GM23338 (cell line): Measurements from ENCODE around the gene KCNJ2.

Experiments
- CREB1 ChIP-seq: fragments of 250-450 bp; sonication (Bioruptor Pico); IDR thresholded peaks from 2 replicates; pipeline ENCODE4 v1.5.0; 2020; ENCODE audit warnings: low read depth, mild to moderate bottlenecking, moderate library complexity
- EZH2 ChIP-seq: fragments of 200-600 bp; sonication (generic); IDR thresholded peaks from one replicate; pipeline ENCODE4 v1.8.0; 2017; ENCODE audit warnings: antibody characterized with exemption, mild to moderate bottlenecking, low read depth; ENCODE audit not compliant: unreplicated experiment
- EZH2phosphoT487 ChIP-seq: fragments of 200-600 bp; sonication (generic); IDR thresholded peaks from one replicate; pipeline ENCODE4 v1.8.1; 2018; ENCODE audit warnings: antibody characterized with exemption; ENCODE audit not compliant: unreplicated experiment
- JUNB ChIP-seq: IDR thresholded peaks from one replicate; pipeline ENCODE4 v1.6.1; 2016; ENCODE audit warnings: antibody characterized with exemption; ENCODE audit not compliant: unreplicated experiment
- NANOG ChIP-seq: IDR thresholded peaks from 2 replicates; pipeline ENCODE4 v1.6.1; 2016; ENCODE audit warnings: antibody characterized with exemption, borderline replicate concordance
- POLR2AphosphoS5 ChIP-seq: IDR thresholded peaks from 2 replicates; pipeline ENCODE4 v1.6.1; 2016; ENCODE audit warnings: antibody characterized with exemption, low read depth
- STAT1 ChIP-seq: IDR thresholded peaks from one replicate; pipeline ENCODE4 v1.6.1; 2016; ENCODE audit warnings: antibody characterized with exemption; ENCODE audit not compliant: unreplicated experiment
- ZNF331 ChIP-seq: fragments of 250-450 bp; sonication (Bioruptor Pico); IDR thresholded peaks from 2 replicates; pipeline ENCODE4 v1.5.0; 2020; ENCODE audit warnings: low read depth, mild to moderate bottlenecking, moderate library complexity
- TF ChIP-seq, protein P1 (sequence below), 2 experiments: fragments of 200-600 bp in 1 of 2; sonication (generic) in 1 of 2; conservative IDR thresholded peaks; 2 replicates each; pipeline versions ENCODE4 v1.5.1 to v1.6.1; 2016 to 2017; ENCODE audit warnings: antibody characterized with exemption in 2 of 2, low read depth in 2 of 2, mild to moderate bottlenecking in 2 of 2, moderate library complexity in 1 of 2
- TF ChIP-seq, protein P2 (sequence below): IDR thresholded peaks from one replicate; pipeline ENCODE4 v1.6.1; 2018; ENCODE audit warnings: antibody characterized with exemption; ENCODE audit not compliant: unreplicated experiment
- TF ChIP-seq, protein P3 (sequence below): fragments of 250-450 bp; sonication (Bioruptor Pico); IDR thresholded peaks from 2 replicates; pipeline ENCODE4 v1.5.0; 2020; ENCODE audit warnings: mild to moderate bottlenecking, moderate library complexity

DNA sequence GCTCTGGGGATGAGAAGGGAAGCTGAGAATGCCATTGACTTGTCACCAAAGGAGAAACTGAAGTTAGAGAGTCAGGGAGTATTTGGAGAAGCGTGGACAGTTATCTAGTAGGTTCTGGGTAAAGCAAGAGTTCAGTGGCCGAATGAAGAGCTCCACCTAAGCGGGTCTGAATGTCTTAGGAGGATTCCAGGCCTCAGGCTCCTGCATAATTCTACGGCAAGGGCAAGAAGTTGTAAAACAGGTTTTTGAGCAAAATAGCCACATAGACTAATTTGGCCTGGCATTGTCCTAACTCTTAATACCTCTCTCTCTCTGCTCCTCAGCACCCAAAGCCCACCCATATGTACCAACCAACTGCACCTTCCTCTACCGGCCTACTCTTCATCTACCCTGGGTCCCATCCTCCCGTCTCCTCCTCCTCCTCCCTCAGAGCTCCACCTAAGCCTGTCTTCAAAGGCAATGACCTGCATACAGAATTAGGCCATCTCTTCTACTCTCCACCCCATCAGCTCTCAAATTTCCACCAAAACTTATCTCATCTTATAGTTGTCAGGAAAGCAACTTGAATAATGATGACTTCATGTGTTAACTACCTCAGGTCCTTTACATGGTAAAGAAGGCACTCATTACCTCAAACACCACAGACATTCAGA, 42.0 kb upstream of the KCNJ2 start:
- TF ChIP-seq POLR2AphosphoS5 (no peak), EZH2phosphoT487 (no peak), EZH2 (no peak), STAT1 (no peak), CREB1 (CRISPR knock-in tag) (no peak), JUNB (no peak), ZNF331 (CRISPR knock-in tag) (no peak), NANOG (no peak)
- TF ChIP-seq, protein P1, sequence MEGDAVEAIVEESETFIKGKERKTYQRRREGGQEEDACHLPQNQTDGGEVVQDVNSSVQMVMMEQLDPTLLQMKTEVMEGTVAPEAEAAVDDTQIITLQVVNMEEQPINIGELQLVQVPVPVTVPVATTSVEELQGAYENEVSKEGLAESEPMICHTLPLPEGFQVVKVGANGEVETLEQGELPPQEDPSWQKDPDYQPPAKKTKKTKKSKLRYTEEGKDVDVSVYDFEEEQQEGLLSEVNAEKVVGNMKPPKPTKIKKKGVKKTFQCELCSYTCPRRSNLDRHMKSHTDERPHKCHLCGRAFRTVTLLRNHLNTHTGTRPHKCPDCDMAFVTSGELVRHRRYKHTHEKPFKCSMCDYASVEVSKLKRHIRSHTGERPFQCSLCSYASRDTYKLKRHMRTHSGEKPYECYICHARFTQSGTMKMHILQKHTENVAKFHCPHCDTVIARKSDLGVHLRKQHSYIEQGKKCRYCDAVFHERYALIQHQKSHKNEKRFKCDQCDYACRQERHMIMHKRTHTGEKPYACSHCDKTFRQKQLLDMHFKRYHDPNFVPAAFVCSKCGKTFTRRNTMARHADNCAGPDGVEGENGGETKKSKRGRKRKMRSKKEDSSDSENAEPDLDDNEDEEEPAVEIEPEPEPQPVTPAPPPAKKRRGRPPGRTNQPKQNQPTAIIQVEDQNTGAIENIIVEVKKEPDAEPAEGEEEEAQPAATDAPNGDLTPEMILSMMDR (conservative IDR thresholded peaks at IDR 0.05; ENCODE audit: low read depth in 2 of 2) = no peak
- TF ChIP-seq, protein P2, sequence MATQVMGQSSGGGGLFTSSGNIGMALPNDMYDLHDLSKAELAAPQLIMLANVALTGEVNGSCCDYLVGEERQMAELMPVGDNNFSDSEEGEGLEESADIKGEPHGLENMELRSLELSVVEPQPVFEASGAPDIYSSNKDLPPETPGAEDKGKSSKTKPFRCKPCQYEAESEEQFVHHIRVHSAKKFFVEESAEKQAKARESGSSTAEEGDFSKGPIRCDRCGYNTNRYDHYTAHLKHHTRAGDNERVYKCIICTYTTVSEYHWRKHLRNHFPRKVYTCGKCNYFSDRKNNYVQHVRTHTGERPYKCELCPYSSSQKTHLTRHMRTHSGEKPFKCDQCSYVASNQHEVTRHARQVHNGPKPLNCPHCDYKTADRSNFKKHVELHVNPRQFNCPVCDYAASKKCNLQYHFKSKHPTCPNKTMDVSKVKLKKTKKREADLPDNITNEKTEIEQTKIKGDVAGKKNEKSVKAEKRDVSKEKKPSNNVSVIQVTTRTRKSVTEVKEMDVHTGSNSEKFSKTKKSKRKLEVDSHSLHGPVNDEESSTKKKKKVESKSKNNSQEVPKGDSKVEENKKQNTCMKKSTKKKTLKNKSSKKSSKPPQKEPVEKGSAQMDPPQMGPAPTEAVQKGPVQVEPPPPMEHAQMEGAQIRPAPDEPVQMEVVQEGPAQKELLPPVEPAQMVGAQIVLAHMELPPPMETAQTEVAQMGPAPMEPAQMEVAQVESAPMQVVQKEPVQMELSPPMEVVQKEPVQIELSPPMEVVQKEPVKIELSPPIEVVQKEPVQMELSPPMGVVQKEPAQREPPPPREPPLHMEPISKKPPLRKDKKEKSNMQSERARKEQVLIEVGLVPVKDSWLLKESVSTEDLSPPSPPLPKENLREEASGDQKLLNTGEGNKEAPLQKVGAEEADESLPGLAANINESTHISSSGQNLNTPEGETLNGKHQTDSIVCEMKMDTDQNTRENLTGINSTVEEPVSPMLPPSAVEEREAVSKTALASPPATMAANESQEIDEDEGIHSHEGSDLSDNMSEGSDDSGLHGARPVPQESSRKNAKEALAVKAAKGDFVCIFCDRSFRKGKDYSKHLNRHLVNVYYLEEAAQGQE = no peak
- TF ChIP-seq, protein P3, sequence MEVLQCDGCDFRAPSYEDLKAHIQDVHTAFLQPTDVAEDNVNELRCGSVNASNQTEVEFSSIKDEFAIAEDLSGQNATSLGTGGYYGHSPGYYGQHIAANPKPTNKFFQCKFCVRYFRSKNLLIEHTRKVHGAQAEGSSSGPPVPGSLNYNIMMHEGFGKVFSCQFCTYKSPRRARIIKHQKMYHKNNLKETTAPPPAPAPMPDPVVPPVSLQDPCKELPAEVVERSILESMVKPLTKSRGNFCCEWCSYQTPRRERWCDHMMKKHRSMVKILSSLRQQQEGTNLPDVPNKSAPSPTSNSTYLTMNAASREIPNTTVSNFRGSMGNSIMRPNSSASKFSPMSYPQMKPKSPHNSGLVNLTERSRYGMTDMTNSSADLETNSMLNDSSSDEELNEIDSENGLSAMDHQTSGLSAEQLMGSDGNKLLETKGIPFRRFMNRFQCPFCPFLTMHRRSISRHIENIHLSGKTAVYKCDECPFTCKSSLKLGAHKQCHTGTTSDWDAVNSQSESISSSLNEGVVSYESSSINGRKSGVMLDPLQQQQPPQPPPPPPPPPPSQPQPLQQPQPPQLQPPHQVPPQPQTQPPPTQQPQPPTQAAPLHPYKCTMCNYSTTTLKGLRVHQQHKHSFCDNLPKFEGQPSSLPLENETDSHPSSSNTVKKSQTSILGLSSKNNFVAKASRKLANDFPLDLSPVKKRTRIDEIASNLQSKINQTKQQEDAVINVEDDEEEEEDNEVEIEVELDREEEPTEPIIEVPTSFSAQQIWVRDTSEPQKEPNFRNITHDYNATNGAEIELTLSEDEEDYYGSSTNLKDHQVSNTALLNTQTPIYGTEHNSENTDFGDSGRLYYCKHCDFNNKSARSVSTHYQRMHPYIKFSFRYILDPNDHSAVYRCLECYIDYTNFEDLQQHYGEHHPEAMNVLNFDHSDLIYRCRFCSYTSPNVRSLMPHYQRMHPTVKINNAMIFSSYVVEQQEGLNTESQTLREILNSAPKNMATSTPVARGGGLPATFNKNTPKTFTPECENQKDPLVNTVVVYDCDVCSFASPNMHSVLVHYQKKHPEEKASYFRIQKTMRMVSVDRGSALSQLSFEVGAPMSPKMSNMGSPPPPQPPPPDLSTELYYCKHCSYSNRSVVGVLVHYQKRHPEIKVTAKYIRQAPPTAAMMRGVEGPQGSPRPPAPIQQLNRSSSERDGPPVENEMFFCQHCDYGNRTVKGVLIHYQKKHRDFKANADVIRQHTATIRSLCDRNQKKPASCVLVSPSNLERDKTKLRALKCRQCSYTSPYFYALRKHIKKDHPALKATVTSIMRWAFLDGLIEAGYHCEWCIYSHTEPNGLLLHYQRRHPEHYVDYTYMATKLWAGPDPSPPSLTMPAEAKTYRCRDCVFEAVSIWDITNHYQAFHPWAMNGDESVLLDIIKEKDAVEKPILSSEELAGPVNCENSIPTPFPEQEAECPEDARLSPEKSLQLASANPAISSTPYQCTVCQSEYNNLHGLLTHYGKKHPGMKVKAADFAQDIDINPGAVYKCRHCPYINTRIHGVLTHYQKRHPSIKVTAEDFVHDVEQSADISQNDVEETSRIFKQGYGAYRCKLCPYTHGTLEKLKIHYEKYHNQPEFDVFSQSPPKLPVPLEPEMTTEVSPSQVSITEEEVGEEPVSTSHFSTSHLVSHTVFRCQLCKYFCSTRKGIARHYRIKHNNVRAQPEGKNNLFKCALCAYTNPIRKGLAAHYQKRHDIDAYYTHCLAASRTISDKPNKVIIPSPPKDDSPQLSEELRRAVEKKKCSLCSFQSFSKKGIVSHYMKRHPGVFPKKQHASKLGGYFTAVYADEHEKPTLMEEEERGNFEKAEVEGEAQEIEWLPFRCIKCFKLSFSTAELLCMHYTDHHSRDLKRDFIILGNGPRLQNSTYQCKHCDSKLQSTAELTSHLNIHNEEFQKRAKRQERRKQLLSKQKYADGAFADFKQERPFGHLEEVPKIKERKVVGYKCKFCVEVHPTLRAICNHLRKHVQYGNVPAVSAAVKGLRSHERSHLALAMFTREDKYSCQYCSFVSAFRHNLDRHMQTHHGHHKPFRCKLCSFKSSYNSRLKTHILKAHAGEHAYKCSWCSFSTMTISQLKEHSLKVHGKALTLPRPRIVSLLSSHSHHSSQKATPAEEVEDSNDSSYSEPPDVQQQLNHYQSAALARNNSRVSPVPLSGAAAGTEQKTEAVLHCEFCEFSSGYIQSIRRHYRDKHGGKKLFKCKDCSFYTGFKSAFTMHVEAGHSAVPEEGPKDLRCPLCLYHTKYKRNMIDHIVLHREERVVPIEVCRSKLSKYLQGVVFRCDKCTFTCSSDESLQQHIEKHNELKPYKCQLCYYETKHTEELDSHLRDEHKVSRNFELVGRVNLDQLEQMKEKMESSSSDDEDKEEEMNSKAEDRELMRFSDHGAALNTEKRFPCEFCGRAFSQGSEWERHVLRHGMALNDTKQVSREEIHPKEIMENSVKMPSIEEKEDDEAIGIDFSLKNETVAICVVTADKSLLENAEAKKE = no peak
